ENCODE results near the gene SLC35E2B.
"Not testable (repeated sequence)": the region's sequence is repeated elsewhere in the genome, so short reads cannot be mapped to it uniquely, and the experiment has no call there.

SLC35E2B gene

DNA sequence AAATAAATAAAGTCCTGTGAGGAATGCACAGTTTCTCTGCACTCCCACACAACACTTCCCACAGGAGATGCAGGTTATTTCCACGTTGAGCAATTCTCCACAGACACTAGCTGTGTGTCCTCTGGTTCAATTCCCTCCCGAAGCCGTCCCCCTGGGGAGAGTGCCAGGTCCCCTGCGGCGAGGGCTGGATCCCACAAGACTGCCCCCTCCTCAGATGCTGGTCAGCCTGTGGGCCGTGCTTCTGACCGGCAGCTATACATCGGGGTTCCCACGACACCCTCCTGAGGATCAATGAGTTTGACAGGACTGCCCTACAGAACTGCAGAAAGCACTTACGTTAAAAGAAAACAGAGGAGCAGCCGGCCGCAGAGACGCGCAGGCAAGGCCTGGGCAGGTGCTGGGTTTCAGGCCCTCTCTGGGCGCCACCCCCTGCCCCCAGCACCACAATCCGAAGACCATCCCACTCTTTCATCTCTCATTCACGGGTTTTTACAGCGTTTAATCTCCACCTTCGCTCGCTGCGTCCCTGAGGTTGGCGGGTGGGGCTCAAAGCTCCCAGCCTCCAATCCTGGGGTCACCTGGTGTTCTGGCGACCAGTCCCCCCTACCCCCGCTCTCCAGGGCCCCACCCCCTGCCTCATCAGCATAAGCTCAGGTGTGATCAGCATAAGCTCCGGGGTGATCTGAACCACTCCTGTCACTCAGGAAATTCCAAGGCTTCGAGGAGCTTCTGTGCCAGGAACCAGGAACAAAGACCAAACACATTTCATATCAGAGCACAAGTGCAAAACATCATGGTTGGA, 9.3 kb downstream of the SLC35E2B start:
- H3K36me3 Mint-ChIP-seq (ENCODE audit: low read depth) = peaks cover 37% of the 10 kb centered on the region
- DNase-seq = no peak
- TF ChIP-seq, protein P1, sequence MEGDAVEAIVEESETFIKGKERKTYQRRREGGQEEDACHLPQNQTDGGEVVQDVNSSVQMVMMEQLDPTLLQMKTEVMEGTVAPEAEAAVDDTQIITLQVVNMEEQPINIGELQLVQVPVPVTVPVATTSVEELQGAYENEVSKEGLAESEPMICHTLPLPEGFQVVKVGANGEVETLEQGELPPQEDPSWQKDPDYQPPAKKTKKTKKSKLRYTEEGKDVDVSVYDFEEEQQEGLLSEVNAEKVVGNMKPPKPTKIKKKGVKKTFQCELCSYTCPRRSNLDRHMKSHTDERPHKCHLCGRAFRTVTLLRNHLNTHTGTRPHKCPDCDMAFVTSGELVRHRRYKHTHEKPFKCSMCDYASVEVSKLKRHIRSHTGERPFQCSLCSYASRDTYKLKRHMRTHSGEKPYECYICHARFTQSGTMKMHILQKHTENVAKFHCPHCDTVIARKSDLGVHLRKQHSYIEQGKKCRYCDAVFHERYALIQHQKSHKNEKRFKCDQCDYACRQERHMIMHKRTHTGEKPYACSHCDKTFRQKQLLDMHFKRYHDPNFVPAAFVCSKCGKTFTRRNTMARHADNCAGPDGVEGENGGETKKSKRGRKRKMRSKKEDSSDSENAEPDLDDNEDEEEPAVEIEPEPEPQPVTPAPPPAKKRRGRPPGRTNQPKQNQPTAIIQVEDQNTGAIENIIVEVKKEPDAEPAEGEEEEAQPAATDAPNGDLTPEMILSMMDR (IDR thresholded peaks at IDR 0.05) = no peak
- H3K27ac Mint-ChIP-seq = peak overlapping the region; percentile 71
- H3K4me3 Mint-ChIP-seq = no peak overlapping the region
- no peaks in the 10 kb centered on the region for H3K27me3 Mint-ChIP-seq (ENCODE audit: low read depth, poor library complexity)
- peaks cover 58% of the 10 kb centered on the region for H3K4me1 Mint-ChIP-seq
- H3K9me3 Mint-ChIP-seq = no peaks in the 10 kb centered on the region

DNA sequence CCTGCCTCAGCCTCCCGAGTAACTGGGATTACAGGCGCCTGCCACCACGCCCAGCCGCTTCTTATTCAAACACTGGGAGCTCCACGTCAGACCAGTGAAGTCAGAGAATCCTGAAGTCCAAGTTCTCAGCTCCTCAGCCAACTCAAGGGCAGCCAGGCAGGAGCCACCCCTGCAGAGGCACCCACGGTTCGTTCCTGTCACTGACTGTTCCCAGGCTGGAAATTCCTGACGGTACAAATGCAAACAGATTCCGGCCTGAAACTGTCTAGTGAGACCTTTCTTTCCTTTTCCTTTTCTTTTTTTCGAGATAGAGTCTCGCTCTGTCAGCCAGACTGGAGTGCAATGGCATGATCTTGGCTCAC, 11.7 kb downstream of the SLC35E2B start:
- Mint-ChIP-seq H3K36me3 (ENCODE audit: low read depth) (peaks cover 38% of the 10 kb centered on the region), H3K27me3 (ENCODE audit: low read depth, poor library complexity) (no peaks in the 10 kb centered on the region), H3K4me1 (peaks cover 49% of the 10 kb centered on the region), H3K4me3 (no peak overlapping the region), H3K9me3 (no peaks in the 10 kb centered on the region), H3K27ac (peak overlapping the region; percentile 51)
- TF ChIP-seq, protein P1 (IDR thresholded peaks at IDR 0.05) = no peak
- DNase-seq = no peak

DNA sequence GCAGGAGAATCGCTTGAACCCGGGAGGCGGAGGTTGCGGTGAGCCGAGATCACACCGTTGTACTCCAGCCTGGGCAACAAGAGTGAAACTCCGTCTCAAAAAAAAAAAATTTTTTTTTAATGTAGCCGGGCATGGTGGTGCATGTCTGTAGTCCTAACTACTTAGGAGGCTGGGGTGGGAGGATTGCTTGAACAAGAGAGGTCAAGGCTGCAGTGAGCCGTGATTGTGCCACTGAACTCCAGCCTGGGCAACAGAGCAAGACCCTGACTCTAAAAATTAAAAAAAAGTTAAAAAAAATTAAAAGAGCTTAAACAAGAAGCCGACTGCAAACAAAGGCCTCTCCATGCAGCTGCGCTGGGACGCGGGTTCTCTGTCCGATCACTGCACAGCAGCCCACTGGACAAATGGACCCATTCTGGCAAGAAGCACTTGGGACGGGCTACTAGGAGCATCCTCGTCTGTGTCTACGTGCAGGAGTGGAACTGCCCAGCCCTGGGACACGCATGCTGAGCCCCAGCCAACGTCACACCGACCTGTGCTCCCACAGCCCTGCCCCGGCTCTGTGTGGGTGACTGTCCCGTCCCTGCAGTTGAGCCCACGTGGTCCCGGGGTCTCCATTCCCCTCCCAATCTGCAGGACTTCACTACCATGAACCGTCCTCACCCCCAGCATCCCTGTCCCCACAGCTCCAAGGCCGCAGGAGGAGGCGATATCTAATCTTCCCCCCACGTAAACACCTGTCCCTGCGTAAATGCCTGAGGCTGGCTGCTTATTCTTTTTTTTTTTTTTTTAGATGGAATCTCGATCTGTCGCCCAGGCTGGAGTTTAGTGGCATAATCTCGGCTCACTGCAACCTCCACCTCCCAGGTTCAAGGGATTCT, 12.3 kb downstream of the SLC35E2B start:
- TF ChIP-seq, protein P1 (IDR thresholded peaks at IDR 0.05) = no peak
- no peak for DNase-seq
- no peaks in the 10 kb centered on the region for H3K9me3 Mint-ChIP-seq
- peaks cover 34% of the 10 kb centered on the region for H3K36me3 Mint-ChIP-seq (ENCODE audit: low read depth)
- H3K27ac Mint-ChIP-seq = no peak overlapping the region
- H3K4me1 Mint-ChIP-seq = peaks cover 46% of the 10 kb centered on the region
- H3K27me3 Mint-ChIP-seq (ENCODE audit: low read depth, poor library complexity) = no peaks in the 10 kb centered on the region
- no peak overlapping the region for H3K4me3 Mint-ChIP-seq

DNA sequence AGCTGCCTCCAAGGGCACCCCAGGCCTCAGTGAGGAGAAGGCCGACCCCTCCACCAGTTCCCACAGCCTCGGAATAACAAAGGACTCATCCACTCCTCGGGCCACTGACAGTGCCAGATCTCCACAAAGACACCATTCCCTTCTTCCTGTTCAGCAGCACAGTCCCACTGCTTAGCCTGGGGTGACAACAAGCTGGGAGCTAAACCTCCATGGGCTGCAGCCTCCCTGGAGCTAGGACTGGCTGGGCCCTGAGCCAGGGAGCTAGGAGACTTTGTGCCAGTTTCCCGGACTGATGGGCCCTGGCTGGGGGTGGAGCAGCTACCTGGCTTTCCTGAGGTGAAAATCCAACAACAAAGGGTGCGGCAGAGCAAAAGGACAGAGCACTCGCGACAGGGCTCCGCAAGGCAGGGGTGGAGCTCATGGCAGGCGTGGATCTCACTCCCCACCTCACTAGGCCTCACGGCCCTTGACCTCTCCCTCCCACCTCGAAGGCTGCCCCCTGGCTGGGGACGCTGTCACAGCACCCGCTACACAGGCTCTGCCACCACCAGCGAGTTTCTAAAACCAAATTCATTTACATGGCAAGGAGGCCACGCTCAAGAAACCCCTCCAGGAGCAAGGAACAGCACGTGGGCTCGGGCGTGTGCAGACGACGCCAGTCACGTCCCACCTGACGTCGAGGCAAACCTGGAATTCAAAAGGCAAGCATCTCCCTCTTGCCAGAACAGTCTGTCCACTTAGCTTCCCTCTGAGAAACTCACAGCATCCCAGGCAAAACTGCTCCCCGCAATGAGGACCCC, 13.8 kb downstream of the SLC35E2B start:
- no peaks in the 10 kb centered on the region for H3K9me3 Mint-ChIP-seq
- peaks cover 38% of the 10 kb centered on the region for H3K4me1 Mint-ChIP-seq
- no peaks in the 10 kb centered on the region for H3K27me3 Mint-ChIP-seq (ENCODE audit: low read depth, poor library complexity)
- DNase-seq = no peak
- H3K36me3 Mint-ChIP-seq (ENCODE audit: low read depth) = peaks cover 31% of the 10 kb centered on the region
- no peak overlapping the region for H3K4me3 Mint-ChIP-seq
- TF ChIP-seq, protein P1 (IDR thresholded peaks at IDR 0.05) = no peak
- H3K27ac Mint-ChIP-seq = peak overlapping the region; percentile 91

DNA sequence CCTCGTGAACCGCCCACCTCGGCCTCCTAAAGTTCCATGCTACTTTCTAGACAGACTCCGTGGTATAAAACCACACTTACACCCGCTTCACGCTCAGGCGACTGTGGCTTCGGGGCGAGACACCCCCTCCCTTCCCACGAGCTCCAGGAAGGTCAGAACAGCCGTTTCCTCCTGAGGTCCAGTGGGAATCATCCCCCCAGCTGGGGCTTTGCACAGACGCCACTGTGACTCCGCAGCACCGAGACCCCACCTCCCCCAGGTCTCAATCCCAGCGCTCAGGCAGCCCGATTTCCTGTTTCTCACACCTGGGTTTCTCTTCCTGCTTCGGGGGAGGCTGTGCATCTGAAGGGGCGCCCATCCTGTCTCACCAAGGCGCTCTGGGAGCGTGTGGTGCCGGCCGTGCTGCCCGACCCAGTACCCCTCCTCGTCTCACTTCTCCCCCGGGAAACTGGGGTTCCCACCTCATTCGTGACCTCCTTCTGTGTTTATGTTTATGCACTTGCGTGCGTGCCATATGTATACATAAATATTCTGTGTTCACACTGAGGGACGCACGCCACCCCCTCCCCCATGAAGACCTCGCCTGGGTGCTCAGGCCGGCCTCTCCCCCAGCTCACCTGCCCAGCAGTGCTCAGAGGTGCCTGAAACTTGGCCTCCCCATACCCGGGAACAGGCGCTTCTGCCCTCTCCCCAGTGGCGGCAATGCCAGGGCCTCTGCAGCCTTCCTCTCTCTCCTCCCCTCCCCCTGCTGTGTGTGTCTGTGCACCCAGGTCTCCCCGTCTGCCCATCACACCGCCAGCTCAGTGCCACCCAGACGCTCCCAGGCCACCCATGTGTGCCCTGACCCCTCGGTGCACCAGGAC, 14.6 kb downstream of the SLC35E2B start:
- Mint-ChIP-seq H3K4me3 (no peak overlapping the region), H3K9me3 (no peaks in the 10 kb centered on the region)
- DNase-seq = no peak

DNA sequence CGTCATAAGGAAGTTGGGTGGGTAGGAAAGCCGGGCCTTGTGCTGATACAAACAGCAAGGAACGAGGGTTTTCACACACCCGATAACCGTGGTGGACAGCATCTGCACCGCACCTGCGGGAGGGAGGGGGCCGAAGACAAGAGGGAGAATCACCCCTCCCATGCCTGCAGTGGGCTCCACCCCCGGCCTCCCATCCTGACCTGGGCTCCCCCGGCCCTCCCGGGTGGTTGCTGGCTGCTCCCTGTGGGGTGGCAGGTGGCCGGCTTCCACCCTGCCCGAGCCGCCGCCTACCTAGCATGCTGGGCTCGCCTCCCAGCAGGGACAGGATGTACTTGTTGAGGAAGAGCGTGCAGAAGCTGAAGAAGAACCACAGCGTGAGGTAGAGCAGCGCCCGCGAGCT, 16.5 kb downstream of the SLC35E2B start:
- not testable (repeated sequence) for H3K27me3 Mint-ChIP-seq (ENCODE audit: low read depth, poor library complexity); H3K4me3 Mint-ChIP-seq; H3K9me3 Mint-ChIP-seq; DNase-seq; H3K27ac Mint-ChIP-seq
- H3K4me1 Mint-ChIP-seq = peaks cover 21% of the 10 kb centered on the region
- H3K36me3 Mint-ChIP-seq (ENCODE audit: low read depth) = peaks cover 41% of the 10 kb centered on the region

More for the DNA sequence above, 14.6 kb downstream of the SLC35E2B start:
- H3K4me1 Mint-ChIP-seq = peaks cover 30% of the 10 kb centered on the region
- H3K36me3 Mint-ChIP-seq (ENCODE audit: low read depth) = peaks cover 32% of the 10 kb centered on the region
- H3K27me3 Mint-ChIP-seq (ENCODE audit: low read depth, poor library complexity) = no peaks in the 10 kb centered on the region
- TF ChIP-seq, protein P1 (IDR thresholded peaks at IDR 0.05) = no peak
- peak overlapping the region; percentile 92 for H3K27ac Mint-ChIP-seq

DNA sequence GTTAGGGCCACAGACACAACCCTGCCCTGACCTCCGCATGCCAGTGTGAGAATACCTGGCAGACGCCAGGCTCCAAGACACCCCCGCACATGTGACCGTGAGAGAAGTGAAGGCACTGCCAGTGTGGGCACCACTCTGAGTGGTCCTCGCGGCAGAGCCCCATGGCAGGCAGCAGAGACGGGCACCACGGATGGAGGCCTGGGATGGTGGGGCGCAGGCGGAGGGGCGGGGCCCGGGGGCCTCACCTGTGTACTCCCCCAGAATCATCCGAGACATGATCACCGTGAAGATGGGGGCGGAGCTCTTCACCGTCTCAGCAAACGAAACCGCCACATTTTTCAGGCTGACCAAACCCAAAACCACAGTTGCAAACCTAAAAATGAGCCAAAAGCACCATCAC, 17.4 kb downstream of the SLC35E2B start:
- peaks cover 21% of the 10 kb centered on the region for H3K4me1 Mint-ChIP-seq
- not testable (repeated sequence) for H3K27ac Mint-ChIP-seq; H3K4me3 Mint-ChIP-seq; DNase-seq; H3K9me3 Mint-ChIP-seq; H3K27me3 Mint-ChIP-seq (ENCODE audit: low read depth, poor library complexity)
- H3K36me3 Mint-ChIP-seq (ENCODE audit: low read depth) = peaks cover 42% of the 10 kb centered on the region

DNA sequence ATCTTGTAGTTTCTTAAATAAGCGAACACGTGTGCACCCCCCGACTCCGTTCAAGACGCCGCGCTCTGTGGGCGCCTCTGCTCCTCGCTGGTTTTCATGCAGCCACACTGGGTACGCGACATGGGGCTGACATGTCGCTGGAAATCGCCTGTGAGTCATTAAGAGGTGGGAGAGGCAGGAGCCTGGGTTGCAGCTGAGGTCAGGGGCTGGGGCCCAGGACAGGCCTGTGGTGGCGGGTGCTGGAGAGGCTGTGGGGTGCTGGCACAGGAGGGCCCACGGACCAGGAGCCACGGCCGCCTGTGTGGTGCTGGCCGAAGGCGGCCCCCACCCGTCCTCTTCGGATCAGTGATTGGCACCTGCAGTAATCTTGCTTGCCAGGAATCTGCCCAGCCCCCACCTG, 17.8 kb downstream of the SLC35E2B start:
- H3K4me1 Mint-ChIP-seq = peaks cover 21% of the 10 kb centered on the region
- not testable (repeated sequence) for H3K4me3 Mint-ChIP-seq; H3K27ac Mint-ChIP-seq; DNase-seq; H3K9me3 Mint-ChIP-seq; H3K27me3 Mint-ChIP-seq (ENCODE audit: low read depth, poor library complexity)
- peaks cover 42% of the 10 kb centered on the region for H3K36me3 Mint-ChIP-seq (ENCODE audit: low read depth)

Data from nephron progenitor cell (in vitro differentiated cells).